ENCODE results near the gene PEX14. TPM values are rescaled to one million over a fixed set of nuclear protein-coding genes. Genes with fewer than 3 reads are reported as not detected.

Gene PEX14
- total and polyA plus RNA-seq, 8 donors, result 17.3 to 22.9 (median 20.7) TPM

DNA sequence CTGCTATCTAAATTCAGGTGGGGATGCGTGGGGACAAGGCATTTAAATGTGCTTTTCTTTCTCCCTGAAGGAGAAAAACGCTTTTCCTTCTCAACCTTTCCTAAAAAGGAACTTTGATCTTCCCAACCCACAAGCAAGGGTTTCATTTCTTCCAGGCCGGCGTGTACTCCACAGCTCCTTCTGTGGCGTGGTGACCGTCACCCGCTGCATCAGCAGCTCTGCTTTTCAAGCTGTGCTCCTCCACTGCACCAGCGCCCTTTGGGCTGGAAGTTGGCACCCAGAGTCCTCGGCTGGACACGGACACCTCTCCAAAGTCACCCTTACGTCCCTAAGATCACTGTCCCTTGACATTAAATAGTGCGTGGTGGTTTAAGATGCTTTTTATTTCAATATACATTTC lies 54.3 kb downstream of the PEX14 start:
- H3K27ac ChIP-seq, result peak overlapping the region; percentile 46 to 55
- TF ChIP-seq, protein P1, sequence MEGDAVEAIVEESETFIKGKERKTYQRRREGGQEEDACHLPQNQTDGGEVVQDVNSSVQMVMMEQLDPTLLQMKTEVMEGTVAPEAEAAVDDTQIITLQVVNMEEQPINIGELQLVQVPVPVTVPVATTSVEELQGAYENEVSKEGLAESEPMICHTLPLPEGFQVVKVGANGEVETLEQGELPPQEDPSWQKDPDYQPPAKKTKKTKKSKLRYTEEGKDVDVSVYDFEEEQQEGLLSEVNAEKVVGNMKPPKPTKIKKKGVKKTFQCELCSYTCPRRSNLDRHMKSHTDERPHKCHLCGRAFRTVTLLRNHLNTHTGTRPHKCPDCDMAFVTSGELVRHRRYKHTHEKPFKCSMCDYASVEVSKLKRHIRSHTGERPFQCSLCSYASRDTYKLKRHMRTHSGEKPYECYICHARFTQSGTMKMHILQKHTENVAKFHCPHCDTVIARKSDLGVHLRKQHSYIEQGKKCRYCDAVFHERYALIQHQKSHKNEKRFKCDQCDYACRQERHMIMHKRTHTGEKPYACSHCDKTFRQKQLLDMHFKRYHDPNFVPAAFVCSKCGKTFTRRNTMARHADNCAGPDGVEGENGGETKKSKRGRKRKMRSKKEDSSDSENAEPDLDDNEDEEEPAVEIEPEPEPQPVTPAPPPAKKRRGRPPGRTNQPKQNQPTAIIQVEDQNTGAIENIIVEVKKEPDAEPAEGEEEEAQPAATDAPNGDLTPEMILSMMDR (IDR thresholded peaks at IDR 0.05), result no peak
- intact Hi-C loops (cut with DNase I), result no loop called here

DNA sequence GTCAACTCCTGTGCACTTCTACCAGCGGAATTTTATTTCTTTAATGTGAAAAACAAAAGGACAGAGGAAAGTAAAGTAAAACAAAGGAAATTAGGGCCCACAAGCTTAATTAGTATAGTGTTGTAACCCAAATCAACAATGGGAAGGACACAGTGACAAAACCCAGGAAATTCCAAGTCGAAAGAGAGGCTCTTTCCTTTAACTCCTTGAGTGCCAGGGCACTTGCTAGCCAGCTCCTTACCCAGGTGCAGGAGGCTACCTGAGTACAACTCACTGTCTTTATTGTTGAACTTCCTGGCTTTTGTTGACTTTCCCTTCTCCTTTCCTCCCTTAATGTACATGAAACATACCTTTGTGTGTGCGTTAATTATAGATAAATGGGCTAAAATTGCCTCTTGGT lies 55.0 kb downstream of the PEX14 start:
- peaks cover 21 to 42% of the 10 kb centered on the region in 2 donors for H3K4me1 ChIP-seq
- TF ChIP-seq, protein P1 (IDR thresholded peaks at IDR 0.05), result no peak
- intact Hi-C loops (cut with DNase I), result no loop called here
- ATAC-seq (peak; percentile 9), DNase-seq (no peak)
- H3K36me3 ChIP-seq, result no peaks in the 10 kb centered on the region
- no peaks in the 10 kb centered on the region for H3K9me3 ChIP-seq
- H3K4me3 ChIP-seq, result no peak overlapping the region
- H3K27ac ChIP-seq, result peak overlapping the region; percentile 46 to 55
- no peaks in the 10 kb centered on the region for H3K27me3 ChIP-seq

More for the DNA sequence above, 54.3 kb downstream of the PEX14 start:
- Histone ChIP-seq H3K36me3 (no peaks in the 10 kb centered on the region), H3K9me3 (no peaks in the 10 kb centered on the region), H3K4me3 (no peak overlapping the region), H3K4me1 (peaks cover 21 to 42% of the 10 kb centered on the region in 2 donors), H3K27me3 (no peaks in the 10 kb centered on the region)
- no peak for ATAC-seq
- DNase-seq, result no peak

DNA sequence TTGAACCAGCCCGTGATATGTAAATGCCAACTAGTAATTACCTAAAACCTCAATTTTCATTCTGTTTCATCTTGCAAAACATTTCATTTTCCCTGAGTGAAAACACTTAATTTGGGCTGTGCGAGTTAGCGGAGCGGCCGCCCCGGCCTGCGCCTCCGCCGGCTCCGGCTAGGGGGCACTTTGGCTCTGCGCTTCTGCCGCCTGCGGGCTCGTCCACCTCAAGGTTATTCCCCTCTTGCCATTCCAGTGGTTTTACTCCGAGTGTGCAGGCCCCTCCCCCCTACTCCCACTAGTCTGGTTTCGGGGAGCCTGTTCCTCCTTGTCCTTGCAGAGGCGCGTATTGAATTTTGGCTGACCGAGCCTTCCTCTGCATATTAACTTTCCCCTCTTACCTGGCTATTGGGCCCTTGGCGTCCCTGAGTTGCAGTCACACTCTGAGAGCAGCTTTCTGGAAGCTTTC lies 55.6 kb downstream of the PEX14 start:
- no peaks in the 10 kb centered on the region for H3K9me3 ChIP-seq
- ATAC-seq (peak; percentile 95), DNase-seq (peak; percentile 65 to 88 (median 79))
- no peaks in the 10 kb centered on the region for H3K36me3 ChIP-seq
- H3K27me3 ChIP-seq, result no peaks in the 10 kb centered on the region
- peaks cover 21 to 42% of the 10 kb centered on the region in 2 donors for H3K4me1 ChIP-seq
- intact Hi-C loops (cut with DNase I), result no loop called here
- TF ChIP-seq, protein P1 (IDR thresholded peaks at IDR 0.05), result peak; percentile 76 to 80
- H3K4me3 ChIP-seq, result peak overlapping the region in 1 of 2 donors; percentile 9
- peak overlapping the region; percentile 19 to 21 for H3K27ac ChIP-seq

DNA sequence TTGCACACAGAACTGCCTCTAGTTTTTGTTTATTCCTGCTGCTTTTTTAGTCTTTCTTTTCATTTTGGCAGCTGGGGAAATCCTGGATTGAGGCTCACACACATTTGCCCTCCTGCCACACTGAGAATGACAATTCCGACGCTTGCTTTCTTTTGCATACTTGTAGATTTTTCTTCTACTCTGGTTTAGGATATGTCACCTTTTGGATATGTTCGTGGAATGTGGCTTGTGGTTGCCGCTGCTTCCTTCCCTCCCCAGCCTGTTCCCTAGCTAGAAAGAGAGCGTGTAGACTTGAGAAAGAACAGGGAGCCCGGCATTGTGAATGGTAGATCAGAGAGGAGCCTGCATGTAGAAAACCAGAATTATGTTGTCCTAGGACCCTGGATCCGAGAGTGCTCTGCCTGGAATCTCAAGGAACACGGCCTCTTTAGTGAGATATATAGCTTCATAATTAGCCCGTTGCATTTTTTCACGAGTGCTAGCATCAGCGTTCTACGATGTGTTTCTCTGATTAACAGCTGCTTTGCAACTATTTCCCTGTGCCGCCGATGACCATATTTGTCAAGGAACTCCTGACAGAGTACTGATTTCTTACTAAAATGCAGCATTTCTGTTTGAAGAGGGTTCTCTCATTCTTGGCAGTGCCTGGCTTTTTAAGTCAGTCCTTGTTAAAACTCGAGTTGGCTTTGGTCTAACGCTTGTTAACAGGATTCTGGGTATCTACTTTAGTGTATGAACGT lies 56.2 kb downstream of the PEX14 start:
- DNase-seq (no peak), ATAC-seq (peak; percentile 51)
- Histone ChIP-seq H3K36me3 (no peaks in the 10 kb centered on the region), H3K27ac (peak overlapping the region; percentile 19 to 21), H3K4me3 (peak overlapping the region in 1 of 2 donors; percentile 9), H3K9me3 (no peaks in the 10 kb centered on the region), H3K27me3 (no peaks in the 10 kb centered on the region), H3K4me1 (peaks cover 21 to 42% of the 10 kb centered on the region in 2 donors)
- TF ChIP-seq, protein P1 (IDR thresholded peaks at IDR 0.05), result no peak
- intact Hi-C loops (cut with DNase I), result no loop called here

DNA sequence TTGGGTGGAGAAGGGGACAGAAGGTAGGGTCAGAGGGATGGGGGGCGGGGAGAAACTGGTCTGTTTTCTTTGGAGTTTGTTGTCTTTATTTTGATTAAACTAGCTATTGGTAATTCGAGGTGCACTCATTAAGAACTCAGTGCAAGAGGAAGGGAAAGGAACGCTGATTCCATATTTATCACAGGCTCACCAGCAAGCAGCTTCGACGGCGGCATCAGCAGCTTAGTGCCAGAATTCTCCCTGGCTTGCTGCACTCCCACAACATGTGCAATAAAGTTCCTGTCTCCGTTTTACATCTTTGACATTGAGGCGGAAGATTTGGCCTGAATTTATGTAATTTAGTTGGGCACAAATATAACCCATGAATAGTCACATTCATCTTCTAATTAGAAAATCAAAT lies 57.6 kb downstream of the PEX14 start:
- intact Hi-C loops (cut with DNase I), result no loop called here
- H3K4me1 ChIP-seq, result peaks cover 21 to 42% of the 10 kb centered on the region in 2 donors

More for the DNA sequence above, 57.6 kb downstream of the PEX14 start:
- TF ChIP-seq, protein P1 (IDR thresholded peaks at IDR 0.05), result no peak
- Histone ChIP-seq H3K36me3 (peaks cover 0 to 14% of the 10 kb centered on the region in 2 donors), H3K9me3 (no peaks in the 10 kb centered on the region), H3K27ac (no peak overlapping the region), H3K27me3 (no peaks in the 10 kb centered on the region), H3K4me3 (no peak overlapping the region)
- DNase-seq (no peak), ATAC-seq (no peak)
